Skin epidermis (tissue), 12 donors: ENCODE data around the gene MAST4.
A peak's percentile ranks its signal among the peaks of the same experiment; 100 is the strongest.

ENCODE experiments used
- H3K27ac ChIP-seq, 21 experiments: fragments of 200-600 bp; sonication (generic) in 11 of 21; one replicate each; pipeline ENCODE4 v1.5.0; 2020; ENCODE audit warnings: mild to moderate bottlenecking in 3 of 21, inconsistent platforms in 2 of 21, moderate library complexity in 2 of 21
- H3K4me3 ChIP-seq, 7 experiments: fragments of 200-600 bp; sonication (generic) in 2 of 7; one replicate each; pipeline ENCODE4 v1.5.0; 2020; ENCODE audit warnings: inconsistent platforms in 2 of 7, mild to moderate bottlenecking in 2 of 7, moderate library complexity in 1 of 7

The MAST4 gene

GRCh38 chr5:66992547-66992946 lies 396.4 kb downstream of the MAST4 start:
- peak overlapping the region in 1 of 21 experiments; percentile 11 for H3K27ac ChIP-seq
- H3K4me3 ChIP-seq: no peak overlapping the region

GRCh38 chr5:66993448-66993847 lies 397.3 kb downstream of the MAST4 start:
- no peak overlapping the region for H3K27ac ChIP-seq

GRCh38 chr5:66993882-66994281 lies 397.7 kb downstream of the MAST4 start:
- Histone ChIP-seq H3K4me3 (no peak overlapping the region), H3K27ac (no peak overlapping the region)

More at GRCh38 chr5:66993448-66993847, 397.3 kb downstream of the MAST4 start:
- no peak overlapping the region for H3K4me3 ChIP-seq

GRCh38 chr5:66994790-66995189 lies 398.6 kb downstream of the MAST4 start:
- H3K27ac ChIP-seq: no peak overlapping the region

GRCh38 chr5:67000794-67001475 lies 404.7 kb downstream of the MAST4 start:
- Histone ChIP-seq H3K4me3 (no peak overlapping the region), H3K27ac (peak overlapping the region in 8 of 21 experiments; percentile 25 to 59 (median 32))

More at GRCh38 chr5:66994790-66995189, 398.6 kb downstream of the MAST4 start:
- no peak overlapping the region for H3K4me3 ChIP-seq

GRCh38 chr5:67002832-67003684 lies 406.9 kb downstream of the MAST4 start:
- peak overlapping the region in 19 of 21 experiments; percentile 71 to 94 (median 90) for H3K27ac ChIP-seq
- H3K4me3 ChIP-seq: peak overlapping the region; percentile 34 to 64 (median 55)

- Histone ChIP-seq H3K4me3 (peak overlapping the region; percentile 34 to 64 (median 55)), H3K27ac (peak overlapping the region in 20 of 21 experiments; percentile 71 to 94 (median 90))
Observed at GRCh38 chr5:67003685-67003934, 407.4 kb downstream of the MAST4 start.

- Histone ChIP-seq H3K27ac (peak overlapping the region; percentile 7 to 94 (median 90)), H3K4me3 (peak overlapping the region; percentile 34 to 64 (median 55))
Observed at GRCh38 chr5:67003935-67004729, 407.9 kb downstream of the MAST4 start.

- peak overlapping the region; percentile 7 to 94 (median 90) for H3K27ac ChIP-seq
- H3K4me3 ChIP-seq: peak overlapping the region; percentile 34 to 64 (median 55)
Observed at GRCh38 chr5:67004730-67005350, 408.6 kb downstream of the MAST4 start.

GRCh38 chr5:67005737-67006499 lies 409.7 kb downstream of the MAST4 start:
- Histone ChIP-seq H3K4me3 (peak overlapping the region; percentile 34 to 64 (median 55)), H3K27ac (peak overlapping the region in 18 of 21 experiments; percentile 30 to 94 (median 88))

- H3K4me3 ChIP-seq: peak overlapping the region in 6 of 7 experiments; percentile 34 to 64 (median 57)
- H3K27ac ChIP-seq: peak overlapping the region in 14 of 21 experiments; percentile 11 to 91 (median 34)
Observed at GRCh38 chr5:67006500-67006848, 410.3 kb downstream of the MAST4 start.

- H3K27ac ChIP-seq: peak overlapping the region in 4 of 21 experiments; percentile 26 to 79 (median 72)
- H3K4me3 ChIP-seq: no peak overlapping the region
Observed at GRCh38 chr5:67009028-67009427, 412.8 kb downstream of the MAST4 start.

GRCh38 chr5:67010684-67011409 lies 414.7 kb downstream of the MAST4 start:
- peak overlapping the region in 20 of 21 experiments; percentile 56 to 91 (median 76) for H3K27ac ChIP-seq
- peak overlapping the region in 1 of 7 experiments; percentile 10 for H3K4me3 ChIP-seq

- H3K27ac ChIP-seq: peak overlapping the region in 20 of 21 experiments; percentile 39 to 91 (median 76)
- H3K4me3 ChIP-seq: peak overlapping the region in 2 of 7 experiments; percentile 6 to 10
Observed at GRCh38 chr5:67011422-67011821, 415.2 kb downstream of the MAST4 start.

- Histone ChIP-seq H3K4me3 (no peak overlapping the region), H3K27ac (peak overlapping the region in 19 of 21 experiments; percentile 39 to 91 (median 78))
Observed at GRCh38 chr5:67012171-67012570, 416.0 kb downstream of the MAST4 start.

- peak overlapping the region in 10 of 21 experiments; percentile 3 to 85 (median 68) for H3K27ac ChIP-seq
Observed at GRCh38 chr5:67013719-67014118, 417.5 kb downstream of the MAST4 start.

GRCh38 chr5:67014191-67014590 lies 418.0 kb downstream of the MAST4 start:
- no peak overlapping the region for H3K4me3 ChIP-seq
- H3K27ac ChIP-seq: peak overlapping the region in 13 of 21 experiments; percentile 3 to 85 (median 75)

More at GRCh38 chr5:67013719-67014118, 417.5 kb downstream of the MAST4 start:
- no peak overlapping the region for H3K4me3 ChIP-seq

GRCh38 chr5:67014957-67015400 lies 418.8 kb downstream of the MAST4 start:
- Histone ChIP-seq H3K27ac (peak overlapping the region in 18 of 21 experiments; percentile 9 to 85 (median 64)), H3K4me3 (peak overlapping the region in 3 of 7 experiments; percentile 5 to 19 (median 17))
